Left ventricle myocardium superior (tissue), 1 donor: ENCODE data around the gene SF3B4. TPM values are rescaled to one million over a fixed set of nuclear protein-coding genes. Genes with fewer than 3 reads are reported as not detected.
"Not testable (repeated sequence)": the region's sequence is repeated elsewhere in the genome, so short reads cannot be mapped to it uniquely, and the experiment has no call there.

Source experiments
- ATAC-seq: fragments of 200-7000 bp; cut with Tn5 transposase; one replicate; pipeline ENCODE4 v1.9.1; 2020; ENCODE audit warnings: mild to moderate bottlenecking, moderate library complexity
- DNase-seq: peaks from one replicate; pipeline ENCODE4 v3.0.0-alpha.2; 2020
- intact Hi-C: fragments of 100-400 bp; cut with micrococcal nuclease; formaldehyde crosslinking; loops from one replicate; pipeline ENCODE4 v1.11.0; 2022
- total RNA-seq: library from RNA; stranded (reverse); fragmentation: NEBNext Ultra II Directional; extraction: Animal tissue kit (Norgen Biotek cat#: 25700); gene quantifications from one replicate; pipeline ENCODE4 v1.2.1, GENCODE V29; 2021
- donor health status: DM: no; HTN: yes; CAD: no; lungs with severe emphysema.

SF3B4 gene
- total RNA-seq, 1 donor from 2014 or later: 27.4 TPM

GRCh38 chr1:149903836-149904491, 23.6 kb downstream of the SF3B4 start:
- no peak for DNase-seq
- ATAC-seq: no peak
- intact Hi-C loops: no loop called here

- intact Hi-C loops: no loop called here
- ATAC-seq (peak; percentile 99), DNase-seq (peak; percentile 95)
These were observed 27.9 kb downstream of the SF3B4 start, which contains the start of gene BOLA1 for GRCh38 chr1:149899460-149900284. Gene BOLA1, plus strand, starts transcription at chr1:149899568. Its CDS starts 492 bp downstream, at chr1:149900060.

GRCh38 chr1:149896575-149896974, 31.0 kb downstream of the SF3B4 start:
- intact Hi-C loops: no loop called here
- no peak for ATAC-seq
- DNase-seq: no peak

GRCh38 chr1:149888999-149889289, 38.7 kb downstream of the SF3B4 start:
- intact Hi-C loops: no loop called here
- no peak for DNase-seq

GRCh38 chr1:149888247-149888998, 39.2 kb downstream of the SF3B4 start:
- peak; percentile 81 for DNase-seq
- peak; percentile 45 for ATAC-seq
- intact Hi-C loops: no loop called here

More at GRCh38 chr1:149888999-149889289, 38.7 kb downstream of the SF3B4 start:
- no peak for ATAC-seq

GRCh38 chr1:149887456-149888246, 40.0 kb downstream of the SF3B4 start:
- peak; percentile 76 for DNase-seq
- intact Hi-C loops: no loop called here
- peak; percentile 73 for ATAC-seq

GRCh38 chr1:149887196-149887455, 40.5 kb downstream of the SF3B4 start:
- ATAC-seq, DNase-seq, intact Hi-C loops: not testable (repeated sequence)

GRCh38 chr1:149886396-149887195, 41.0 kb downstream of the SF3B4 start:
- peak; percentile 79 for DNase-seq
- peak; percentile 85 for ATAC-seq
- intact Hi-C loops: no loop called here

GRCh38 chr1:149886121-149886395, 41.5 kb downstream of the SF3B4 start:
- DNase-seq, intact Hi-C loops: not testable (repeated sequence)
- peak; percentile 3 for ATAC-seq

- peak; percentile 89 for DNase-seq
- peak; percentile 69 for ATAC-seq
- intact Hi-C loops: no loop called here
These were observed 42.1 kb downstream of the SF3B4 start for GRCh38 chr1:149885339-149886120.

- DNase-seq (no peak), ATAC-seq (no peak)
- intact Hi-C loops: no loop called here
These were observed 42.9 kb downstream of the SF3B4 start for GRCh38 chr1:149884433-149885338.

GRCh38 chr1:149883598-149884247, 43.9 kb downstream of the SF3B4 start:
- no peak for ATAC-seq
- intact Hi-C loops: no loop called here
- no peak for DNase-seq

- intact Hi-C loops: no loop called here
- DNase-seq: no peak
- ATAC-seq: no peak
These were observed 45.7 kb downstream of the SF3B4 start for GRCh38 chr1:149881876-149882275.

GRCh38 chr1:149879556-149879955, 48.0 kb downstream of the SF3B4 start:
- DNase-seq (no peak), ATAC-seq (no peak)
- intact Hi-C loops: no loop called here

- peak; percentile 23 for ATAC-seq
These were observed 50.2 kb downstream of the SF3B4 start for GRCh38 chr1:149877211-149877946.

More at GRCh38 chr1:149877211-149877946, 50.2 kb downstream of the SF3B4 start:
- no peak for DNase-seq
- intact Hi-C loops: no loop called here
